A549 (cell line): ENCODE data around the gene TBL1XR1. TPM values are rescaled to one million over a fixed set of nuclear protein-coding genes. Genes with fewer than 3 reads are reported as not detected.

ENCODE experiments used
- ATAC-seq, 2 experiments: fragments of 200-7000 bp in 1 of 2; fragments of >200 bp in 1 of 2; cut with Nextera tagmentation in 1 of 2; cut with Tn5 transposase in 1 of 2; 3 replicates each; pipeline versions ENCODE4 v1.8.0 to v1.9.1; 2018 to 2020; ENCODE audit warnings: mild to moderate bottlenecking in 1 of 2, moderate library complexity in 1 of 2
- CTCF ChIA-PET: fragments of 300-600 bp; sonication (Branson Sonifier 250); formaldehyde crosslinking; extraction: SDS; loops from one replicate; lab custom pipeline; 2021; ENCODE audit warnings: antibody characterized with exemption, inconsistent platforms; lab: Yijun Ruan, JAX
- POLR2A ChIA-PET: fragments of 350-600 bp; formaldehyde crosslinking; extraction: SDS; loops from one replicate; lab custom pipeline; 2021; ENCODE audit warnings: antibody characterized with exemption, inconsistent platforms; lab: Yijun Ruan, JAX
- DNase-seq, 2 experiments: peaks; one replicate each; pipeline versions ENCODE4 v3.0.0 to v3.0.0-alpha.2; 2011 to 2016; ENCODE audit warnings: low read depth in 1 of 2, low spot score in 1 of 2
- FAIRE-seq: peaks from 2 replicates; lab custom pipeline; 2011; peaks lifted over from hg19 to GRCh38; lab: Jason Lieb, UNC
- H3K27ac ChIP-seq, 2 experiments: fragments of >200 bp; sonication (Bioruptor Twin); formaldehyde crosslinking; 3 replicates each; pipeline ENCODE4 v1.5.1; 2016 to 2017
- H3K4me1 ChIP-seq: fragments of >200 bp; sonication (Bioruptor Twin); formaldehyde crosslinking; 3 replicates; pipeline ENCODE4 v1.6.1; 2016
- H3K4me2 ChIP-seq: fragments of >200 bp; sonication (Bioruptor Twin); formaldehyde crosslinking; 3 replicates; pipeline ENCODE4 v1.6.1; 2016
- H3K4me3 ChIP-seq: fragments of >200 bp; sonication (Bioruptor Twin); formaldehyde crosslinking; 3 replicates; pipeline ENCODE4 v1.5.1; 2016
- H3K9me3 ChIP-seq: fragments of >200 bp; sonication (Bioruptor Twin); formaldehyde crosslinking; 3 replicates; pipeline ENCODE4 v1.6.1; 2016
- BCL3 ChIP-seq: fragments of >200 bp; sonication (Bioruptor Twin); formaldehyde crosslinking; IDR thresholded peaks from 3 replicates; pipeline ENCODE4 v1.6.1; 2016
- CBX2 ChIP-seq: fragments of 200-600 bp; sonication (generic); IDR thresholded peaks from 2 replicates; pipeline ENCODE4 v1.6.1; 2016; ENCODE audit warnings: low read depth, mild to moderate bottlenecking, borderline replicate concordance
- CEBPB ChIP-seq, 2 experiments: fragments of >200 bp in 1 of 2; sonication (Bioruptor Twin) in 1 of 2; formaldehyde crosslinking in 1 of 2; IDR thresholded peaks; 2 replicates each; pipeline ENCODE4 v1.6.1; 2012 to 2016
- CHD4 ChIP-seq: fragments of 200-600 bp; sonication (generic); IDR thresholded peaks from 2 replicates; pipeline ENCODE4 v1.6.1; 2016; ENCODE audit warnings: antibody characterized with exemption, mild to moderate bottlenecking, borderline replicate concordance
- EHMT2 ChIP-seq: fragments of 200-600 bp; sonication (generic); IDR thresholded peaks from 2 replicates; pipeline ENCODE4 v1.6.1; 2016; ENCODE audit warnings: antibody characterized with exemption, low read depth, mild to moderate bottlenecking, moderate library complexity
- ESRRA ChIP-seq: fragments of 150-350 bp; IDR thresholded peaks from 2 replicates; pipeline ENCODE4 v1.6.1; 2014; ENCODE audit warnings: mild to moderate bottlenecking, low read length, borderline replicate concordance
- FOSL2 ChIP-seq, 2 experiments: fragments of 450-650 bp in 1 of 2; fragments of >200 bp in 1 of 2; sonication (Bioruptor Twin) in 1 of 2; formaldehyde crosslinking; IDR thresholded peaks; 2 replicates each; pipeline versions ENCODE4 v1.5.0 to v1.6.1; 2016 to 2020; ENCODE audit warnings: mild to moderate bottlenecking in 1 of 2, moderate library complexity in 1 of 2
- HMGXB4 ChIP-seq: fragments of 250-450 bp; sonication (Bioruptor Pico); IDR thresholded peaks from 2 replicates; pipeline ENCODE4 v1.5.0; 2021; ENCODE audit warnings: mild to moderate bottlenecking, moderate library complexity, borderline replicate concordance
- JUNB ChIP-seq: fragments of >200 bp; sonication (Bioruptor Twin); formaldehyde crosslinking; IDR thresholded peaks from 2 replicates; pipeline ENCODE4 v1.6.1; 2016
- KDM1A ChIP-seq: fragments of 200-600 bp; sonication (generic); IDR thresholded peaks from 2 replicates; pipeline ENCODE4 v1.6.1; 2016; ENCODE audit warnings: low read depth, mild to moderate bottlenecking
- KDM5A ChIP-seq: fragments of 200-600 bp; sonication (generic); IDR thresholded peaks from 2 replicates; pipeline ENCODE4 v1.6.1; 2016; ENCODE audit warnings: antibody characterized with exemption, mild to moderate bottlenecking
- MAFK ChIP-seq: fragments of 450-650 bp; IDR thresholded peaks from 2 replicates; pipeline ENCODE4 v1.6.1; 2014; ENCODE audit not compliant: partially characterized antibody
- MAZ ChIP-seq: fragments of 150-350 bp; IDR thresholded peaks from 2 replicates; pipeline ENCODE4 v1.6.1; 2014; ENCODE audit warnings: antibody characterized with exemption, low read depth, low read length, borderline replicate concordance
- MYC ChIP-seq: IDR thresholded peaks from 2 replicates; pipeline ENCODE4 v1.6.1; 2012; ENCODE audit warnings: mild to moderate bottlenecking, inconsistent platforms, low read length, improper control_type of control experiment, borderline replicate concordance
- NFE2L2 ChIP-seq: fragments of 150-350 bp; conservative IDR thresholded peaks from 2 replicates; pipeline ENCODE4 v1.6.1; 2014; ENCODE audit warnings: low read length
- NPAS2 ChIP-seq: fragments of 250-450 bp; sonication (Bioruptor Pico); IDR thresholded peaks from 2 replicates; pipeline ENCODE4 v1.8.0; 2022; ENCODE audit warnings: mild to moderate bottlenecking, moderate library complexity, borderline replicate concordance
- NR3C1 ChIP-seq: fragments of >200 bp; sonication (Bioruptor Twin); formaldehyde crosslinking; IDR thresholded peaks from 3 replicates; pipeline ENCODE4 v1.6.1; 2017
- POLR2A ChIP-seq: IDR thresholded peaks from 2 replicates; pipeline ENCODE4 v1.6.1; 2012; ENCODE audit warnings: mild to moderate bottlenecking, low read length
- RARB ChIP-seq: fragments of 250-450 bp; sonication (Bioruptor Pico); IDR thresholded peaks from 2 replicates; pipeline ENCODE4 v1.8.0; 2021; ENCODE audit warnings: mild to moderate bottlenecking, moderate library complexity
- SREBF2 ChIP-seq: fragments of 450-650 bp; IDR thresholded peaks from 2 replicates; pipeline ENCODE4 v1.6.1; 2014; ENCODE audit warnings: mild to moderate bottlenecking, moderate library complexity
- ZC3H11A ChIP-seq: fragments of 450-650 bp; IDR thresholded peaks from 2 replicates; pipeline ENCODE4 v1.6.1; 2014; ENCODE audit warnings: antibody characterized with exemption, mild to moderate bottlenecking
- ZFP36 ChIP-seq: fragments of 450-650 bp; IDR thresholded peaks from 2 replicates; pipeline ENCODE4 v1.6.1; 2014; ENCODE audit warnings: borderline replicate concordance; ENCODE audit not compliant: partially characterized antibody
- WGBS: methylation state at CpG from one replicate; pipeline ENCODE4 v1.1.6; 2017; ENCODE audit errors: missing lambda C conversion rate; 5-methylcytosine and 5-hydroxymethylcytosine counted together
- polyA plus RNA-seq, 4 experiments: library from polyadenylated mRNA; depleted of rRNA in 3 of 4; stranded (reverse); fragments of >200 nt; fragmentation: RNase III in 1 of 4; extraction: RNeasy Plus Mini Kit Qiagen cat#74134 plus additional on column Dnase treatment in 1 of 4; gene quantifications; 2 replicates in 3 of 4; 3 replicates in 1 of 4; pipeline ENCODE4 v1.2.3, GENCODE V29; 2011 to 2017
- TF ChIP-seq, protein P1 (sequence below): IDR thresholded peaks from 2 replicates; pipeline ENCODE4 v1.6.1; 2012
- TF ChIP-seq, protein P2 (sequence below): IDR thresholded peaks from 2 replicates; pipeline ENCODE4 v1.6.1; 2012; ENCODE audit warnings: low read depth, borderline replicate concordance
- TF ChIP-seq, protein P3 (sequence below): fragments of 250-450 bp; sonication (Bioruptor Pico); IDR thresholded peaks from 2 replicates; pipeline ENCODE4 v1.5.0; 2020; ENCODE audit warnings: low read depth, mild to moderate bottlenecking, moderate library complexity

TBL1XR1 gene
- polyA plus RNA-seq, 2 of the 4 experiments (the other 2 are of a cell fraction): 41.4 to 106 TPM

DNA sequence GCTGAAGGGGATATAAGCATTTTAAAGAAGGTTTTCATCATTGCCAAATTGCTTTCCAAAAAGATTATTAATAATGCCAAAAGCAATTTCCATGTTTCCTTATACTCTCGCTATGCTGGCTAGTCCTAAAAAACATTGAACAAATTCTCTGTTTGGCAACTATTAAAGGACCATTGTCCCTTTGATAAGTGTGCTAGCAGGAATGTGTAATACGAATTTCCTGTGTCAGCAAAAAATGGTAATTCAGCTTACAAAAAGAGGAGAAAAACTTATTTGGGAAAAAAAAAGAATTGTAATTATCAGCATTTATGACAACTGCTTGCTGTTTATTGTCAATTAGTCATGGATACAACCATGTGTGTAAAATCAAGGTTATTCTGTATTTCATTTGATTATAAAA is 138.6 kb downstream of the TBL1XR1 start:
- POLR2A ChIA-PET: no interaction called here
- Histone ChIP-seq H3K4me1 (peaks cover 27% of the 10 kb centered on the region), H3K4me3 (no peak overlapping the region), H3K4me2 (no peak overlapping the region), H3K27ac (no peak overlapping the region), H3K9me3 (no peaks in the 10 kb centered on the region)
- CTCF ChIA-PET: no interaction called here
- FAIRE-seq (no peak), ATAC-seq (no peak), DNase-seq (no peak)
- WGBS: 93% methylated on average over 2 of the region's 2 CpGs
- no peak for TF ChIP-seq NFE2L2
- peak; percentile 94 for TF ChIP-seq MAFK
- TF ChIP-seq MAZ: no peak
- TF ChIP-seq KDM5A: no peak

GRCh38 chr3:177057768-177058167 is 139.5 kb downstream of the TBL1XR1 start:
- Histone ChIP-seq H3K4me1 (peaks cover 27% of the 10 kb centered on the region), H3K4me3 (no peak overlapping the region), H3K27ac (no peak overlapping the region), H3K4me2 (no peak overlapping the region), H3K9me3 (no peaks in the 10 kb centered on the region)
- TF ChIP-seq ZFP36: no peak
- TF ChIP-seq KDM5A: no peak
- TF ChIP-seq CEBPB (IDR thresholded peaks at IDR 0.05): no peak
- no peak for TF ChIP-seq RARB (CRISPR knock-in tag)
- no peak for TF ChIP-seq FOSL2 (IDR thresholded peaks at IDR 0.05)
- TF ChIP-seq FOSL2 (CRISPR knock-in tag; IDR thresholded peaks at IDR 0.05): no peak
- TF ChIP-seq NR3C1: no peak
- TF ChIP-seq CBX2: no peak
- no peak for TF ChIP-seq KDM1A
- TF ChIP-seq SREBF2: no peak
- TF ChIP-seq MYC: no peak
- no peak for TF ChIP-seq BCL3
- TF ChIP-seq ZC3H11A: no peak
- TF ChIP-seq JUNB: no peak
- TF ChIP-seq, protein P1, sequence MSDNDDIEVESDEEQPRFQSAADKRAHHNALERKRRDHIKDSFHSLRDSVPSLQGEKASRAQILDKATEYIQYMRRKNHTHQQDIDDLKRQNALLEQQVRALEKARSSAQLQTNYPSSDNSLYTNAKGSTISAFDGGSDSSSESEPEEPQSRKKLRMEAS: no peak
- no peak for TF ChIP-seq HMGXB4 (CRISPR knock-in tag)
- TF ChIP-seq, protein P2, sequence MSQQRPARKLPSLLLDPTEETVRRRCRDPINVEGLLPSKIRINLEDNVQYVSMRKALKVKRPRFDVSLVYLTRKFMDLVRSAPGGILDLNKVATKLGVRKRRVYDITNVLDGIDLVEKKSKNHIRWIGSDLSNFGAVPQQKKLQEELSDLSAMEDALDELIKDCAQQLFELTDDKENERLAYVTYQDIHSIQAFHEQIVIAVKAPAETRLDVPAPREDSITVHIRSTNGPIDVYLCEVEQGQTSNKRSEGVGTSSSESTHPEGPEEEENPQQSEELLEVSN: no peak
- ATAC-seq: no peak
- no peak for FAIRE-seq
- 95% methylated on average over 4 of the region's 4 CpGs for WGBS
- no peak for DNase-seq
- CTCF ChIA-PET: no interaction called here
- POLR2A ChIA-PET: no interaction called here

GRCh38 chr3:177056927-177057326 is 140.4 kb downstream of the TBL1XR1 start:
- H3K4me2 ChIP-seq: no peak overlapping the region
- 91% methylated on average over 3 of the region's 3 CpGs for WGBS
- no peak for FAIRE-seq
- no peak for DNase-seq
- CTCF ChIA-PET: no interaction called here
- peaks cover 22% of the 10 kb centered on the region; the same call in 2 of the 3 replicates for H3K4me1 ChIP-seq
- POLR2A ChIA-PET: no interaction called here
- TF ChIP-seq POLR2A (no peak), FOSL2 (IDR thresholded peaks at IDR 0.05) (no peak), FOSL2 (CRISPR knock-in tag; IDR thresholded peaks at IDR 0.05) (no peak), NPAS2 (CRISPR knock-in tag) (no peak), EHMT2 (no peak), RARB (CRISPR knock-in tag) (no peak), CHD4 (no peak), NR3C1 (no peak), ESRRA (no peak)
- TF ChIP-seq, protein P3, sequence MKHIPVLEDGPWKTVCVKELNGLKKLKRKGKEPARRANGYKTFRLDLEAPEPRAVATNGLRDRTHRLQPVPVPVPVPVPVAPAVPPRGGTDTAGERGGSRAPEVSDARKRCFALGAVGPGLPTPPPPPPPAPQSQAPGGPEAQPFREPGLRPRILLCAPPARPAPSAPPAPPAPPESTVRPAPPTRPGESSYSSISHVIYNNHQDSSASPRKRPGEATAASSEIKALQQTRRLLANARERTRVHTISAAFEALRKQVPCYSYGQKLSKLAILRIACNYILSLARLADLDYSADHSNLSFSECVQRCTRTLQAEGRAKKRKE (CRISPR knock-in tag): no peak
- TF ChIP-seq, protein P1: no peak
- TF ChIP-seq, all 56 proteins: peak for 0
- no peak overlapping the region for H3K4me3 ChIP-seq
- H3K27ac ChIP-seq: no peak overlapping the region
- no peaks in the 10 kb centered on the region for H3K9me3 ChIP-seq
- no peak for ATAC-seq
